Mesenchymal stem cell (in vitro differentiated cells and primary cell): Measurements from ENCODE around the gene MEF2C.

Experiments used
- DNase-seq: peaks from one replicate; pipeline ENCODE4 v3.0.0-alpha.2; 2013
- H2AFZ ChIP-seq: one replicate; pipeline ENCODE4 v1.6.1; 2013; ENCODE audit warnings: low read depth, mild to moderate bottlenecking, control low read depth, inconsistent platforms, low read length, moderate library complexity
- H2AK5ac ChIP-seq: 2 replicates; pipeline ENCODE4 v1.6.1; 2013; ENCODE audit warnings: low read length, moderate library complexity, mild to moderate bottlenecking, inconsistent platforms; ENCODE audit not compliant: severe bottlenecking
- H2BK120ac ChIP-seq: one replicate; pipeline ENCODE4 v1.6.1; 2013; ENCODE audit warnings: low read depth, mild to moderate bottlenecking, inconsistent platforms, low read length, moderate library complexity
- H2BK12ac ChIP-seq, 2 experiments: one replicate each; pipeline ENCODE4 v1.6.1; 2013; ENCODE audit warnings: inconsistent platforms in 2 of 2, low read length in 2 of 2, mild to moderate bottlenecking in 2 of 2, moderate library complexity in 2 of 2, control low read depth in 1 of 2
- H2BK15ac ChIP-seq: one replicate; pipeline ENCODE4 v1.6.1; 2013; ENCODE audit warnings: mild to moderate bottlenecking, low read depth, inconsistent platforms; ENCODE audit not compliant: poor library complexity, severe bottlenecking
- H2BK5ac ChIP-seq: 2 replicates; pipeline ENCODE4 v1.6.1; 2013; ENCODE audit warnings: low read depth, mild to moderate bottlenecking, low read length, control low read depth, inconsistent platforms; ENCODE audit not compliant: poor library complexity, severe bottlenecking
- H3K14ac ChIP-seq, 2 experiments: one replicate each; pipeline ENCODE4 v1.6.1; 2013; ENCODE audit warnings: inconsistent platforms in 2 of 2, low read length in 2 of 2, control low read depth in 1 of 2, mild to moderate bottlenecking in 1 of 2, moderate library complexity in 1 of 2
- H3K18ac ChIP-seq, 2 experiments: one replicate each; pipeline ENCODE4 v1.6.1; 2013; ENCODE audit warnings: inconsistent platforms in 2 of 2, low read length in 2 of 2, control low read depth in 1 of 2, low read depth in 1 of 2, mild to moderate bottlenecking in 1 of 2
- H3K23ac ChIP-seq, 2 experiments: one replicate each; pipeline ENCODE4 v1.6.1; 2013; ENCODE audit warnings: inconsistent platforms in 2 of 2, low read length in 2 of 2, mild to moderate bottlenecking in 2 of 2, moderate library complexity in 2 of 2, control low read depth in 1 of 2
- H3K27ac ChIP-seq: 2 replicates; pipeline ENCODE4 v1.5.1; 2013; ENCODE audit warnings: mild to moderate bottlenecking, moderate library complexity, low read length, control low read depth, inconsistent platforms; ENCODE audit not compliant: poor library complexity, severe bottlenecking
- H3K27me3 ChIP-seq, 2 experiments: 2 replicates each; pipeline versions ENCODE4 v1.6.1 to v1.7.0; 2013; ENCODE audit warnings: low read length in 2 of 2, mild to moderate bottlenecking in 2 of 2, moderate library complexity in 2 of 2, control low read depth in 1 of 2, inconsistent platforms in 1 of 2; ENCODE audit not compliant: control insufficient read depth in 1 of 2, insufficient read depth in 1 of 2
- H3K36me3 ChIP-seq, 2 experiments: 2 replicates each; pipeline versions ENCODE4 v1.6.1 to v1.7.0; 2013; ENCODE audit warnings: low read length in 2 of 2, control low read depth in 1 of 2, inconsistent platforms in 1 of 2, low read depth in 1 of 2, mild to moderate bottlenecking in 1 of 2; ENCODE audit not compliant: insufficient read depth in 2 of 2, control insufficient read depth in 1 of 2
- H3K4ac ChIP-seq, 2 experiments: one replicate each; pipeline ENCODE4 v1.6.1; 2013; ENCODE audit warnings: inconsistent platforms in 2 of 2, low read length in 2 of 2, mild to moderate bottlenecking in 2 of 2, moderate library complexity in 2 of 2, control low read depth in 1 of 2, low read depth in 1 of 2
- H3K4me1 ChIP-seq: 2 replicates; pipeline ENCODE4 v1.6.1; 2013; ENCODE audit warnings: low read depth, low read length, control low read depth; ENCODE audit not compliant: control insufficient read depth, insufficient read depth
- H3K4me2 ChIP-seq: 2 replicates; pipeline ENCODE4 v1.6.1; 2013; ENCODE audit warnings: low read length, mild to moderate bottlenecking, inconsistent platforms; ENCODE audit not compliant: poor library complexity, severe bottlenecking
- H3K4me3 ChIP-seq, 2 experiments: 2 replicates each; pipeline versions ENCODE4 v1.5.1 to v1.7.0; 2013; ENCODE audit warnings: low read length in 2 of 2, mild to moderate bottlenecking in 2 of 2, control low read depth in 1 of 2, low read depth in 1 of 2; ENCODE audit not compliant: insufficient read depth in 1 of 2
- H3K79me1 ChIP-seq: replicated peaks from 2 replicates; pipeline ENCODE4 v1.6.1; 2013; ENCODE audit warnings: mild to moderate bottlenecking, control low read depth, low read length, inconsistent platforms; ENCODE audit not compliant: poor library complexity, severe bottlenecking
- H3K9ac ChIP-seq: 2 replicates; pipeline ENCODE4 v1.7.0; 2013; ENCODE audit warnings: mild to moderate bottlenecking, low read length, moderate library complexity
- H3K9me3 ChIP-seq: 2 replicates; pipeline ENCODE4 v1.7.0; 2013; ENCODE audit warnings: mild to moderate bottlenecking, low read length; ENCODE audit not compliant: control insufficient read depth
- H4K8ac ChIP-seq: one replicate; pipeline ENCODE4 v1.6.1; 2013; ENCODE audit warnings: inconsistent platforms, mild to moderate bottlenecking, low read length, moderate library complexity
- H4K91ac ChIP-seq: one replicate; pipeline ENCODE4 v1.6.1; 2013; ENCODE audit warnings: mild to moderate bottlenecking, low read length, inconsistent platforms
- WGBS: methylation state at CpG from one replicate; pipeline ENCODE4 v1.1.7; 2013; ENCODE audit warnings: mixed read lengths; 5-methylcytosine and 5-hydroxymethylcytosine counted together

Gene MEF2C

GRCh38 chr5:88877826-88878225, 5.2 kb downstream of the MEF2C start:
- Histone ChIP-seq H3K4me3 (no peak overlapping the region), H3K27me3 (no peaks in the 10 kb centered on the region), H2BK12ac (no peak overlapping the region), H2BK15ac (no peak overlapping the region), H2BK120ac (no peak overlapping the region), H3K23ac (no peak overlapping the region), H3K4me2 (no peak overlapping the region), H4K91ac (no peak overlapping the region), H4K8ac (no peak overlapping the region), H2AK5ac (no peak overlapping the region), H3K4ac (no peak overlapping the region), H3K9me3 (no peaks in the 10 kb centered on the region), H2BK5ac (no peak overlapping the region), H3K36me3 (no peaks in the 10 kb centered on the region), H3K18ac (no peak overlapping the region), H3K9ac (no peak overlapping the region), H3K14ac (no peak overlapping the region), H3K4me1 (no peaks in the 10 kb centered on the region), H3K79me1 (no peaks in the 10 kb centered on the region), H3K27ac (no peak overlapping the region), H2AFZ (no peak overlapping the region)
- no peak for DNase-seq
- WGBS, result 63% methylated on average over 1 of the region's 2 CpGs

DNA sequence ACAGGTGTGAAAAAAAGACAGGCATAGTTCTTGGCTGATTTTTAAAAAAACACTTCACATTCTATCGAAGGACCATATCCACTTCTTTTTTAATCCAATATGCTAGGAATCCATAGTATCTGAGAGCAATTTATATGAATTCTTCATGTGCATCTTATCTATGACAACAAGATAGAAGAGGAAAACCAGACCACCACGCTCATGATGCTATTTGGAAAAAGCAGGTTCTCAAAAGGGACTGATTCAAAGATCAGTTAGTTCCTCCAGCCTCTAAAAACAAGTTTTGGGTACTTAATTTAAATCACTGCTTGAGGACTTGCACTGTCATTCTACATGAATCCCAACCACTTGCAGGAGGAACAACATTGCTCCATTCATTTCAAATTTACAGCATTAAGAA, 6.3 kb downstream of the MEF2C start:
- Histone ChIP-seq H2BK5ac (no peak overlapping the region), H3K4me2 (no peak overlapping the region), H3K79me1 (no peaks in the 10 kb centered on the region), H2AK5ac (no peak overlapping the region), H3K4ac (no peak overlapping the region), H3K4me3 (no peak overlapping the region), H4K8ac (no peak overlapping the region), H3K4me1 (no peaks in the 10 kb centered on the region), H4K91ac (no peak overlapping the region), H3K18ac (no peak overlapping the region), H2AFZ (no peak overlapping the region), H3K36me3 (no peaks in the 10 kb centered on the region), H3K27me3 (no peaks in the 10 kb centered on the region), H2BK12ac (no peak overlapping the region), H2BK120ac (no peak overlapping the region), H3K27ac (no peak overlapping the region), H3K9me3 (no peaks in the 10 kb centered on the region), H3K9ac (no peak overlapping the region), H2BK15ac (no peak overlapping the region), H3K23ac (no peak overlapping the region), H3K14ac (no peak overlapping the region)
- WGBS, result 71% methylated on average over 1 of the region's 2 CpGs
- no peak for DNase-seq

DNA sequence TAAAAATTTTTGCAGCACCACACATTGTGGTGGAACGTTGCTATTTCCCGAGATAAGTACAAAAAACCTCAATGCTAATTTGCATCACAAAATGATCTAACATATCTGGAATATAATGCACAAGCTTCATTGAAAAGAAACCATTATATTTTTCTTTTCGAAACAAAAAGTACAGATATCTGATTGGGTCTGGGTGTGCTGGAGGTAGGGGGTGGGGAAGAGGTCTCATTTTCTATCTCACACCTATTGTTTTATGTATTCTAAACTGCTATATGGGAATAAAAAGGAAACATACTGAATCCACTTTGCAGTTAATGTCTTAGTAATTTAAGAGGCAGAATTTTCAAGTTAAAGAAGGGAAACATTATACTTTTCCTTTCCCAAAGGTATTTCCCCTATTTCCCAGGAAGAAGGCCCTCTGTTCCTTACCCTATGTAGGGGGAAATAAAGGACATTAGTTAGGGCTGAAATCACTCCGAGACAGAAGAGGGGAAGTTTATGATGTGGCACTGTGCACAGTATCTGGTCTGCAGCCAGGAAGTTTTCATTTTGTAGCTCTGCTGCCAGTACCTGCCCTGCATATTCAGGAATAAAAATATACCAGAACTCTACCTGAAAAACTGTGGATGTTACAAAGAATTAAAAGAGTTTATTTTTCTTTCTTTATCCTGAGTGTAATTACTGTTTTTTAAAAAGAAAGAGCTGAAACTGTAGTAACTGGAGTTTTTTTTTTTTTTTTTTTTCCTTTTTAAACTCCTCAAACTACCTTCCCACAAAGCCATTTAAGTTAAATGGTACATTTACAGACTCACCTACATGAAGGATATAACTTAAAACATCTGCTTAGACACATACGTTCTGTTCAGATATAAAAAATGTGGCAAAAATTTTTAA, 7.4 kb downstream of the MEF2C start:
- WGBS, result 75% methylated on average over 3 of the region's 5 CpGs
- Histone ChIP-seq H3K14ac (no peak overlapping the region), H4K8ac (no peak overlapping the region), H3K4me2 (no peak overlapping the region), H2AK5ac (no peak overlapping the region), H3K9ac (peak overlapping the region; percentile 16), H2BK15ac (no peak overlapping the region), H2AFZ (no peak overlapping the region), H4K91ac (no peak overlapping the region), H3K23ac (no peak overlapping the region), H2BK12ac (no peak overlapping the region), H3K27ac (no peak overlapping the region), H3K4ac (no peak overlapping the region), H2BK120ac (no peak overlapping the region), H3K18ac (no peak overlapping the region), H3K27me3 (no peaks in the 10 kb centered on the region), H3K9me3 (no peaks in the 10 kb centered on the region), H3K4me3 (no peak overlapping the region), H3K36me3 (no peaks in the 10 kb centered on the region), H3K4me1 (no peaks in the 10 kb centered on the region), H2BK5ac (no peak overlapping the region), H3K79me1 (no peaks in the 10 kb centered on the region)
- no peak for DNase-seq

DNA sequence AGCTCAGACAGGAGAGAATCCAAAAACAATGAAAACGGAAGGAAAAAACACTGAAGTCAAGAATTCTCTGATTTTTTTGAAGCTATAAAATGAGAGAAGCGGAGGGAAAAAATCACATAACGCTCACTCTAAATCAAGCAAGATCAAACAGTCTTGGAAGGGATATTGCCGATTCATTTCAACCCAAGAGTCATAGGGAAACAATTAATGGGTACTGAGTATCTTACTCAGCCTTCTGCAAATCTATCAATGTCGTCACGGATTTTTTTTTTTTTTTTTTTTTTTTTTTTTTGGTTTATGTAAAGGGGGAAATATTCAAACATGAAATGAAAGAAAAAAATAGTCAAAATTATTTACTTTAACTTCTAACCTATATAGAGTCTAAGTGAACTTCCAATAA, 9.5 kb downstream of the MEF2C start:
- Histone ChIP-seq H3K36me3 (no peaks in the 10 kb centered on the region), H3K4me3 (no peak overlapping the region), H4K8ac (no peak overlapping the region), H4K91ac (no peak overlapping the region), H3K4me1 (no peaks in the 10 kb centered on the region), H3K23ac (no peak overlapping the region), H2AK5ac (no peak overlapping the region), H2AFZ (no peak overlapping the region), H3K18ac (no peak overlapping the region), H2BK5ac (no peak overlapping the region), H3K9ac (no peak overlapping the region), H2BK15ac (no peak overlapping the region), H3K4ac (no peak overlapping the region), H3K27ac (no peak overlapping the region), H3K9me3 (no peaks in the 10 kb centered on the region), H2BK12ac (no peak overlapping the region), H3K4me2 (no peak overlapping the region), H3K27me3 (no peaks in the 10 kb centered on the region), H2BK120ac (no peak overlapping the region), H3K14ac (no peak overlapping the region), H3K79me1 (no peaks in the 10 kb centered on the region)
- DNase-seq, result no peak
- WGBS, result 70% methylated on average over 1 of the region's 6 CpGs
